Trophoblast cell (in vitro differentiated cells and primary cell): ENCODE data around the gene PPP1R1B.
A peak's percentile ranks its signal among the peaks of the same experiment; 100 is the strongest.

ENCODE experiments used
- DNase-seq, 2 donors: peaks; one replicate each; pipeline ENCODE4 v3.0.0-alpha.2; 2016
- H2AFZ ChIP-seq: 2 replicates; pipeline ENCODE4 v1.6.1; 2013; ENCODE audit warnings: low read length, moderate library complexity, mild to moderate bottlenecking; ENCODE audit not compliant: insufficient read depth, poor library complexity
- H2AK5ac ChIP-seq: 2 replicates; pipeline ENCODE4 v1.6.1; 2013; ENCODE audit warnings: mild to moderate bottlenecking, low read length
- H2BK120ac ChIP-seq: 2 replicates; pipeline ENCODE4 v1.6.1; 2013; ENCODE audit warnings: low read length, mild to moderate bottlenecking, moderate library complexity; ENCODE audit not compliant: insufficient read depth, poor library complexity
- H2BK12ac ChIP-seq: 2 replicates; pipeline ENCODE4 v1.6.1; 2013; ENCODE audit warnings: mild to moderate bottlenecking, low read length, moderate library complexity
- H2BK5ac ChIP-seq: 2 replicates; pipeline ENCODE4 v1.6.1; 2013; ENCODE audit warnings: low read length, low read depth, moderate library complexity, mild to moderate bottlenecking; ENCODE audit not compliant: poor library complexity
- H3K14ac ChIP-seq: 2 replicates; pipeline ENCODE4 v1.6.1; 2013; ENCODE audit warnings: mild to moderate bottlenecking, low read length
- H3K18ac ChIP-seq: 2 replicates; pipeline ENCODE4 v1.6.1; 2013; ENCODE audit warnings: mild to moderate bottlenecking, low read length
- H3K23ac ChIP-seq: 2 replicates; pipeline ENCODE4 v1.6.1; 2013; ENCODE audit warnings: low read length
- H3K27ac ChIP-seq: 2 replicates; pipeline ENCODE4 v1.5.1; 2013; ENCODE audit warnings: low read depth, mild to moderate bottlenecking, inconsistent platforms, low read length, moderate library complexity
- H3K27me3 ChIP-seq: 2 replicates; pipeline ENCODE4 v1.6.1; 2013; ENCODE audit warnings: inconsistent platforms, mild to moderate bottlenecking, low read length, moderate library complexity; ENCODE audit not compliant: insufficient read depth
- H3K36me3 ChIP-seq, 2 experiments: 1 replicate in 1 of 2; 2 replicates in 1 of 2; pipeline ENCODE4 v1.6.1; 2013; ENCODE audit warnings: low read length in 2 of 2, mild to moderate bottlenecking in 2 of 2, moderate library complexity in 1 of 2; ENCODE audit not compliant: insufficient read depth in 2 of 2, control insufficient read depth in 1 of 2
- H3K4ac ChIP-seq: 2 replicates; pipeline ENCODE4 v1.6.1; 2013; ENCODE audit warnings: low read depth, mild to moderate bottlenecking, low read length, moderate library complexity
- H3K4me1 ChIP-seq, 2 experiments: 1 replicate in 1 of 2; 2 replicates in 1 of 2; pipeline ENCODE4 v1.6.1; 2013; ENCODE audit warnings: low read length in 2 of 2, mild to moderate bottlenecking in 2 of 2, moderate library complexity in 1 of 2; ENCODE audit not compliant: insufficient read depth in 2 of 2, control insufficient read depth in 1 of 2
- H3K4me2 ChIP-seq: 2 replicates; pipeline ENCODE4 v1.6.1; 2013; ENCODE audit warnings: inconsistent platforms, mild to moderate bottlenecking, low read length, moderate library complexity
- H3K4me3 ChIP-seq: 2 replicates; pipeline ENCODE4 v1.5.1; 2013; ENCODE audit warnings: mild to moderate bottlenecking, low read depth, low read length, inconsistent platforms
- H3K79me1 ChIP-seq: one replicate; pipeline ENCODE4 v1.6.1; 2013; ENCODE audit warnings: low read length
- H3K79me2 ChIP-seq: 2 replicates; pipeline ENCODE4 v1.6.1; 2013; ENCODE audit warnings: low read length, mild to moderate bottlenecking; ENCODE audit not compliant: control insufficient read depth, insufficient read depth, poor library complexity
- H3K9ac ChIP-seq: 2 replicates; pipeline ENCODE4 v1.6.1; 2013; ENCODE audit warnings: mild to moderate bottlenecking, low read length
- H3K9me3 ChIP-seq: 2 replicates; pipeline ENCODE4 v1.6.1; 2013; ENCODE audit warnings: low read depth, mild to moderate bottlenecking, control low read depth, inconsistent platforms, low read length; ENCODE audit not compliant: insufficient read depth
- H4K12ac ChIP-seq: 2 replicates; pipeline ENCODE4 v1.6.1; 2013; ENCODE audit warnings: low read depth, mild to moderate bottlenecking, low read length, moderate library complexity
- H4K8ac ChIP-seq: 2 replicates; pipeline ENCODE4 v1.6.1; 2013; ENCODE audit warnings: low read depth, mild to moderate bottlenecking, low read length, moderate library complexity
- H4K91ac ChIP-seq: one replicate; pipeline ENCODE4 v1.6.1; 2013; ENCODE audit warnings: low read depth, mild to moderate bottlenecking, low read length, moderate library complexity
- WGBS: extraction: QIAGEN DNeasy Blood & Tissue Kit; methylation state at CpG from one replicate; pipeline ENCODE4 v1.1.7; 2013; ENCODE audit warnings: missing lambda C conversion rate; ENCODE audit not compliant: insufficient read length, insufficient coverage; ENCODE audit errors: extremely low coverage; 5-methylcytosine and 5-hydroxymethylcytosine counted together

Gene PPP1R1B

GRCh38 chr17:39625198-39625785 is 1.5 kb upstream of the PPP1R1B start:
- no peak overlapping the region for H3K4ac ChIP-seq
- no peak overlapping the region for H4K8ac ChIP-seq
- no peak overlapping the region for H3K9ac ChIP-seq
- H3K18ac ChIP-seq, result no peak overlapping the region
- no peak overlapping the region for H2AK5ac ChIP-seq
- H4K91ac ChIP-seq, result no peak overlapping the region
- H4K12ac ChIP-seq, result no peak overlapping the region
- no peaks in the 10 kb centered on the region for H3K36me3 ChIP-seq
- H2BK5ac ChIP-seq, result no peak overlapping the region
- H3K27ac ChIP-seq, result no peak overlapping the region
- H2BK12ac ChIP-seq, result no peak overlapping the region
- H2AFZ ChIP-seq, result no peak overlapping the region
- H3K4me1 ChIP-seq, result peaks cover 0 to 5% of the 10 kb centered on the region in 2 experiments
- peaks cover 39% of the 10 kb centered on the region for H3K27me3 ChIP-seq
- H3K4me2 ChIP-seq, result no peak overlapping the region
- H3K23ac ChIP-seq, result no peak overlapping the region
- no peak overlapping the region for H3K14ac ChIP-seq
- no peak overlapping the region for H2BK120ac ChIP-seq
- no peaks in the 10 kb centered on the region for H3K9me3 ChIP-seq
- DNase-seq, result no peak
- H3K79me2 ChIP-seq, result no peaks in the 10 kb centered on the region
- no peaks in the 10 kb centered on the region for H3K79me1 ChIP-seq
- H3K4me3 ChIP-seq, result no peak overlapping the region
- WGBS, result no CpG with 5 or more reads among the region's 5 CpGs

GRCh38 chr17:39627047-39627711 is 427 bp downstream of the PPP1R1B start:
- Histone ChIP-seq H3K4me2 (peak overlapping the region; percentile 42), H3K9me3 (no peaks in the 10 kb centered on the region), H2BK12ac (no peak overlapping the region), H3K23ac (no peak overlapping the region), H3K18ac (no peak overlapping the region), H2AFZ (no peak overlapping the region), H2AK5ac (no peak overlapping the region), H3K9ac (no peak overlapping the region), H3K27ac (no peak overlapping the region), H3K36me3 (no peaks in the 10 kb centered on the region), H3K27me3 (peaks cover 39% of the 10 kb centered on the region), H3K79me2 (no peaks in the 10 kb centered on the region), H2BK120ac (no peak overlapping the region), H4K91ac (no peak overlapping the region), H3K4me3 (no peak overlapping the region), H4K8ac (no peak overlapping the region), H2BK5ac (no peak overlapping the region), H3K14ac (no peak overlapping the region), H4K12ac (no peak overlapping the region), H3K4me1 (peaks cover 8 to 13% of the 10 kb centered on the region in 2 experiments), H3K79me1 (peaks cover 3% of the 10 kb centered on the region), H3K4ac (no peak overlapping the region)
- WGBS, result no CpG with 5 or more reads among the region's 72 CpGs
- DNase-seq, result no peak

GRCh38 chr17:39627712-39628516 is 1.2 kb downstream of the PPP1R1B start:
- H3K36me3 ChIP-seq, result no peaks in the 10 kb centered on the region
- DNase-seq, result no peak
- no peak overlapping the region for H2AFZ ChIP-seq
- no peak overlapping the region for H4K91ac ChIP-seq
- no peak overlapping the region for H3K9ac ChIP-seq
- peaks cover 8 to 13% of the 10 kb centered on the region in 2 experiments for H3K4me1 ChIP-seq
- H2BK12ac ChIP-seq, result no peak overlapping the region
- H3K79me1 ChIP-seq, result peaks cover 3% of the 10 kb centered on the region
- no peak overlapping the region for H4K12ac ChIP-seq
- no peak overlapping the region for H2AK5ac ChIP-seq
- H4K8ac ChIP-seq, result no peak overlapping the region
- H3K27ac ChIP-seq, result no peak overlapping the region
- H3K14ac ChIP-seq, result no peak overlapping the region
- no peak overlapping the region for H3K4me2 ChIP-seq
- H3K4ac ChIP-seq, result no peak overlapping the region
- peaks cover 39% of the 10 kb centered on the region for H3K27me3 ChIP-seq
- no peak overlapping the region for H3K18ac ChIP-seq
- no peaks in the 10 kb centered on the region for H3K79me2 ChIP-seq
- no peak overlapping the region for H2BK5ac ChIP-seq
- WGBS, result no CpG with 5 or more reads among the region's 16 CpGs
- no peak overlapping the region for H3K23ac ChIP-seq
- H3K9me3 ChIP-seq, result no peaks in the 10 kb centered on the region
- H3K4me3 ChIP-seq, result no peak overlapping the region
- H2BK120ac ChIP-seq, result no peak overlapping the region

GRCh38 chr17:39628655-39629493 is 2.1 kb downstream of the PPP1R1B start:
- WGBS, result no CpG with 5 or more reads among the region's 10 CpGs
- H4K12ac ChIP-seq, result no peak overlapping the region
- H3K23ac ChIP-seq, result no peak overlapping the region
- no peak overlapping the region for H2BK12ac ChIP-seq
- H3K27ac ChIP-seq, result no peak overlapping the region
- no peaks in the 10 kb centered on the region for H3K9me3 ChIP-seq
- no peak overlapping the region for H2AFZ ChIP-seq
- H3K14ac ChIP-seq, result no peak overlapping the region
- no peaks in the 10 kb centered on the region for H3K79me2 ChIP-seq
- H3K9ac ChIP-seq, result no peak overlapping the region
- H3K79me1 ChIP-seq, result peaks cover 3% of the 10 kb centered on the region
- H4K8ac ChIP-seq, result no peak overlapping the region
- H3K27me3 ChIP-seq, result peaks cover 39% of the 10 kb centered on the region
- no peak overlapping the region for H3K4me3 ChIP-seq
- H4K91ac ChIP-seq, result no peak overlapping the region
- H2BK120ac ChIP-seq, result no peak overlapping the region
- no peak overlapping the region for H2BK5ac ChIP-seq
- no peaks in the 10 kb centered on the region for H3K36me3 ChIP-seq
- no peak overlapping the region for H3K4ac ChIP-seq
- H3K4me1 ChIP-seq, result peaks cover 8 to 13% of the 10 kb centered on the region in 2 experiments
- H3K18ac ChIP-seq, result no peak overlapping the region
- no peak overlapping the region for H3K4me2 ChIP-seq
- DNase-seq, result no peak
- no peak overlapping the region for H2AK5ac ChIP-seq
